Measurements from ENCODE around the gene DRC7.

DRC7 gene

GRCh38 chr16:57677622-57678369 lies 16.8 kb upstream of the DRC7 start:
- DNase-seq, result no peak

- no peak for DNase-seq
Observed at GRCh38 chr16:57679016-57679415, 15.6 kb upstream of the DRC7 start.

- no peak for DNase-seq
Observed at GRCh38 chr16:57679767-57680482, 14.7 kb upstream of the DRC7 start.

GRCh38 chr16:57680842-57681375 lies 13.7 kb upstream of the DRC7 start:
- DNase-seq, result no peak

DNA sequence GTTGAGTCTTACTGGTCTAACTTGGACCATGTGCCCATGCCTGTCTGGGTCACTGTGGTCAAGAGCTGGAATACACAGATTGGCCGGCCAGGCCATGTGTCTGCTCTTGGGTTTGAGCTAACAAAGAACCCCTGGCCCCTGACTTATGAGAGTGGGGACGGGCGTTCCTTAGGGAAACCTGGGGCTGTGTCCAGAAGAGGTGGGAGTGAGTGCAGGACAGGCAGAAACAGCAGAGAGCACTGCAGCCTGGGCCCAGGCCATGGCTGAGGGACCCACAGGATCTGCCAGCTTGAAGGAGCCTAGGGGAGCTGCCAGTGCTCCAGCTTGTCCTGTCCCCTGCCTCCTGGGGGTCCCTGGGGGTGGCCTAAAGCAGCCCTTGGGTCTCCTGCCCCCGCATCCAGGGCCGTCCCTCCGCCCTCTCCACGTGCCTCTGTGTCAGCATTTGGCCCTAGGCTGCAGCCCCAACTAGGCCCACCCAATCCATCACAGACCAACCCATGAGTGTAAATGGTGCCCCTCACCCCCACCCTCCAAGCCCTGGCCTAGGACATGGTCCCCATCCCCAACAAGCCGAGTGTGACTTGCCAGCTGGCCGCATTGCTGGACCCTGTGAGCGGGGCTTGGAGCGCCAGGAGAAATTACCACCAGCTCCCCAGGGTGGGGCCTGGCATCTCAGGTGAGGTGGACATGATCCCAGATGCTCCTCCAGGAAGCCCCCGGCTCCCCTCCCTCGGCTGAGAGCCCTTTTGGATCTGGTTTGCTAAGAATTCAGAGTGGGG lies 12.5 kb upstream of the DRC7 start:
- no peak for DNase-seq

GRCh38 chr16:57682809-57683635 lies 11.6 kb upstream of the DRC7 start:
- no peak for DNase-seq

GRCh38 chr16:57683636-57684545 lies 10.7 kb upstream of the DRC7 start:
- no peak for DNase-seq

DNA sequence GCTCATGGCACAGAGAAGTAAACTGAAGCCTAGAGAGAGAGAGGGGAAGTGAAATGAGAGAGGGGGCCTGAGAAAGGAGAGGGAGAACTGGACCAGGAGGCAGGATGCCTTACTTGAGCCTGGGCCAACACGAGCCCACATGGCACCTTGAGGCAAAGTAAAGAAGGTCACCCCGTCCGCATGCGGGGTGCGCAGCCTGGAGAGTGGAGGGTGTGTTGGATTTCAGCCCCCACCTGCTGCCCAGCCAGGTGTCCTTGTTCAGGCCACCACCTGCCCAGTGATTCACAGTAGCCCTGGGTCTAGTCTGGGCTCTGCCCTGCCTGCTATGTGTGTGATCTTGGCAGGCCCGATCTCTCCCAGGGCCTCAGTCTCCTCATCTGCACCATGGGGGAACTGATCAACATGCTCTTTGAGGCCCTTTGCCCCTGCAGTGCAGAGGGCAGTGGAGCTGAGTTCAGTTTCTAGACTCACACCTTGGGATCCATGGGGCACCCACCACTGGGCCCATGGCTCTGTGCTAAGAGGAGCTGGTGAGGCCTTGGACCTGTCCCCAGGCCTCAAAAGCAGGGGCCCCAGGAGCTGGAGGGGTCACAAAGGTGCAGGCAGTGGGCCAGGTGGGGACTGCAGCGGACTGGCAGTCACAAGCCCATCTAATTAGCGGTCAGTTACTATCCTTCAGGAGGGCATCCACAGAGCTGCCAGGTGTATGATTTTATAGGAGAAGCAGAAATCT lies 9.8 kb upstream of the DRC7 start:
- DNase-seq, result no peak

DNA sequence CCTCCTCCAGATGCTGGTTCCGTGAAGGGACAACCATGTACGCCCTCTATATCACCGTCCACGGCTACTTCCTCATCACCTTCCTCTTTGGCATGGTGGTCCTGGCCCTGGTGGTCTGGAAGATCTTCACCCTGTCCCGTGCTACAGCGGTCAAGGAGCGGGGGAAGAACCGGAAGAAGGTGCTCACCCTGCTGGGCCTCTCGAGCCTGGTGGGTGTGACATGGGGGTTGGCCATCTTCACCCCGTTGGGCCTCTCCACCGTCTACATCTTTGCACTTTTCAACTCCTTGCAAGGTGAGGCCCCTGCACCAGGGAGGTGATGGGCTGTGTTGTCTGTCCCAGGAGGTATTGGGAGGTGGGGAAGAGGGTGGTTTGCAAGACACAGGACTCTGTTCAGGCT lies 9.0 kb upstream of the DRC7 start:
- DNase-seq, result no peak

GRCh38 chr16:57686577-57686976 lies 8.0 kb upstream of the DRC7 start:
- DNase-seq, result no peak

DNA sequence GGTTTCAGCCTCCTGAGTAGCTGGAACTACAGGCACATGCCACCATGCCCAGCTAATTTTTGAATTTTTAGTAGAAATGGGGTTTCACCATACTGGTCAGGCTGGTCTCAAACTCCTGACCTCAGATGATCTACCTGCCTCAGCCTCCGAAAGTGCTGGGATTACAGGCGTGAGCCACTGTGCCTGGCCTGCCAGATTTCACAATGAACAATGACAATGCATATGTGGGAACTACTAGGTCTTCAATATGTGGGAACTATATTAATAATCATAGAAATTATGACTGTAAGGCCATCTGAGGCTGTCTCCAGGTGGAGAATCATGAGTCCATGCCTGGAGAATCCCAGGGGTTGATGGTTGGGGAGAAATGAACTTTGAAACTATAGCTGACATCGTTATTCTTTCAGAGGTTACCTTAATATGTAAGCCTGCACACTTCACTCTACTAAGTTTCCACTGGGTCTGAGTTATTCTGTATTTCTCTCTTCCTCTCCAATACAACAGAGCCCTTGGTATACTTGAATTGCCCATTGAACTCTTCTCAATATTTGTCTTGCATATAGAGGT lies 7.2 kb upstream of the DRC7 start:
- DNase-seq, result no peak

DNA sequence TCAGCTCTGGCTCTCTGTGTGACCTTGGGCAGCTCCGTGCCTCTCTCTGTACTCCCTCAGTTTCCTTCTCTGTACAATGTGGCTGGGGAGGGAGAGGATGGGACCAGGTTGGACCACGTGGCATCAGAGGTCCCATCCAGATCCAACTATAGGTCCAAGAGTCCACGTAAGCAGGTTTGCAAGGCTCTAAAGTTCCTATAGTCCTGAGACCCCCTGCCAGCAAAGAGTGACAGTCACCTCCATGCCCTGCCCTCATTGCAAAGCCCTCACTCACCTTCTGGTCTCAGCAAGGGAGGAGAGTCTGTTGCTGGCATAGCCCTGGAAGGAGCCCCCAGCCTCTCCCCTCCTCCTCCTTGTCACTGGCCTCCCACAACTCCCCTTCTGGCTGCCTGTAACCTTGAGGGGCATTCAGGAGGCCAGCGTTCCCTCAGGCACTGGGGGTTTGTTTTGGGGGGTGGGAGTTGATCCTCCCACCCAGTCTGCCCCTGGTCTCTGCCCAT lies 6.1 kb upstream of the DRC7 start:
- DNase-seq, result no peak

DNA sequence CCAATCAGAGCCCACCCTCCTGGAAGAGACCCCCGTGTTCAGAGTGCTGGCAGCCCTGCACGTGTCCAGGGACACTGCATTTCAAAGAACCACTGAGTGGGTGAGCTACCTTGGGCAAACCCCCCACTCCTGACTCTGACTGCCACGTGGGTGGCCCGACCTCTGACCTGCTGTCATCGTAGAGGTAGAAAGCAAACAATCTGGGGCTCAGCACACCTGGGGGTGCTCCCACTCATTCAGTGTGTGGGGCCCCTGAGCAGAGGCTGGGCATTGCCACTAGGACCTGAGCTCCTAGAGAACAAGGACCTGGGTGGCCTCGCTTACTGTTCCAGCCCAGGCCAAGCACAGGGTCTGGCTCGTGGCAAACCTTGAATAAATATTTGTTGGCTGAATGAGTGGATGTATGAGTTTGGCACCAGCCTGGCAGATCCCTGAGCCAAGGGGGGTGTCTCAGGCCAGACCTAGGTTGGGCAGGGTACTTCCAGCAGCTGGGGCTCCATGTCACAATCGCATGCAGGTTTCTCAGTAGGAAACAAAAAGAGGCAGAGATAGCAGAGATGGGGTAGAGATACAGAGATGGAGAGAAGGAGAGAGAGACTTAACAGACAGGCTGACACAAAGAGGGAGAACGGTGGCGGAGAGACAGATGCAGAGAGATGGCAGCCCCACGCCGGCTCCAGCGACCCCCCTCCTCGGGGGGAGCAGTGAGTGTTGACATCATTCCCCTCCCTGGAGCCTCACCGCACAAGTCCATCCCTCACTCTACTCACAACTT lies 5.4 kb upstream of the DRC7 start:
- no peak for DNase-seq

GRCh38 chr16:57689762-57690558 lies 4.6 kb upstream of the DRC7 start:
- no peak for DNase-seq

GRCh38 chr16:57690782-57691471 lies 3.7 kb upstream of the DRC7 start:
- DNase-seq, result no peak

GRCh38 chr16:57692636-57693035 lies 2.0 kb upstream of the DRC7 start:
- DNase-seq, result no peak

- DNase-seq, result no peak
Observed at GRCh38 chr16:57693550-57693949, 1.1 kb upstream of the DRC7 start.

- no peak for DNase-seq
Observed at GRCh38 chr16:57694231-57694724, 328 bp upstream of the DRC7 start.
